ENCODE results near the gene CCDC74A.
"Not testable (repeated sequence)": the region's sequence is repeated elsewhere in the genome, so short reads cannot be mapped to it uniquely, and the experiment has no call there.

The CCDC74A gene

DNA sequence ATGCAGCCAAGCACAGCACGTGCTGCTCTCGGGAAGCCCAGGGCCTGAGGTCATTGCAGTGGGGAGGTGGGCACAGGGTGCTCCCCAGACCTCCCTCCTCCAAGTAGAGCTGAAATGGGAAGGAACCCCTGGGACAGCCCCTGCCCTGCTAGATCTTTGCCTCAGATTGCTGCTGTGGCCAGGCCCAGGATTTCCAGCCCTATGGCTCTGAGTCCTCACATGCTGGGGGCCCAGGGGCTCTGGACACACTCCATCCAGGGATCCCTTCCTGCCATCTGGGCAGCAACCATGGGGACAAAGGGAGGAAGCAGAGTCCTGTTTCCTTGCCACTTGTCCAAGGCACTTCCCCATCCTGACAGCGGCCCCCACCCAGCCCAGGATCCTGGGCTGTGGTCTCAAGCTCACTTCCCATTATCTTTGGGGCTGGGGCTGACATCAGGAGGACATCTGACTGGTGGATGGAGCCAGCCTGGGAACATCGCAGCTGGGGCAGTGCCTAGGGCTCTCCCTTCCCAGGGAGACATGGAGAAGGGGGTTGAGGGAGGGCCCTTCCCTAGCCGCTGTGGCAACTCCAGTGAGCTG lies 2.3 kb downstream of the CCDC74A start:
- DNase-seq, result not testable (repeated sequence)

DNA sequence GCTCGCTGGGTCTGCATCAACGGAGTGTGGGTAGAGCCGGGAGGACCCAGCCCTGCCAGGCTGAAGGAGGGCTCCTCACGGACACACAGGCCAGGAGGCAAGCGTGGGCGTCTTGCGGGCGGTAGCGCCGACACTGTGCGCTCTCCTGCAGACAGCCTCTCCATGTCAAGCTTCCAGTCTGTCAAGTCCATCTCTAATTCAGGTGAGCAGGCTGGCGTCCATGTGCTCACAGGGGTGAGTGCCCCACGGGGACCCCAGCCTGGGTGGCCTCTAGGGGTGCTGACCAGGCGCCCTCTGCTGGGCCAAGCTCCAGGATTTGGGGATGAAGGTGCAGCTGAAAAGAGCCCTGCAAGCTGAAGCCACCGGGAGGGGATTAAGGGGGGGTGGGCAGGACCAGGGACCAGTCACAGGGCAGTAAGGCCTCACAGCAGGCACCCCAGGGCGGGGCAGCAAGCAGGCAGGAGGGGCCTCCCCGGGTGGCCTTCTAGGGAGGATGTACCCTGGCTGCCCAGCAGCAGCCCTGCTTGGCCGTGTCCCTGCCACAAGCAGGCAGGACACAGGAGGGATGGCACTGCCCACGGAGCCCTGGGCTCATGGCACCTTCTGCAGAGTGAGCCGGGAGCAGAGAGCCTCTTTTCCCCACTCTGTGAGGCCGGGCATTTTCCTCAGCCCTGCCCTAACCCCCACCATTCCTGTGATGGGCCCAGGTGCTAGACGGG lies 3.1 kb downstream of the CCDC74A start:
- not testable (repeated sequence) for DNase-seq

DNA sequence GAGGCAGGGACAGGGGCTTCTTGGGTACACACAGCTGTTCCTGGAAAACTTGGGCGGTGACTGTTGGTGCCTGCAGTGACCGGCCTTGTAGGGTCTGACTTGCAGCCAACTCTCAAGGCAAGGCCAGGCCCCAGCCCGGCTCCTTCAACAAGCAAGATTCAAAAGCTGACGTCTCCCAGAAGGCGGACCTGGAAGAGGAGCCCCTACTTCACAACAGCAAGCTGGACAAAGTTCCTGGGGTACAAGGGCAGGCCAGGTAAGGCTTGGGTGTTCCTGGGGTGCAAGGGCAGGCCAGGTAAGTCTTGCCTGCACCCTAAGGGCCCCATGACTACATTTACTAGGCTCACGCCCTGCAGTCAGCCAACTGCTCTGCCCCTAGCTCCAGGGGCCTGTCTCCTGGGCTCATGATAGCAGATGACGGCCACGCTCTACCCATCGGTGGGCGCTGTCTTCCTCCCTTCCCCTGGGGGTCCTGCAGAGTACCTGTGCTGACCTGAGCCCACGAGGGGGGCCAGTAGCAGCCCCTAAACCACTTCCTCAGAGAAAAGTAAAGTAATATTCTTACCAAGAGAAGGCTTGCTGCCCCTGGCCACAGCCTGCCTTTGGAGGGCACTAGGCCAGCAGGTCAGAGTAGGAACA lies 4.0 kb downstream of the CCDC74A start:
- not testable (repeated sequence) for DNase-seq

DNA sequence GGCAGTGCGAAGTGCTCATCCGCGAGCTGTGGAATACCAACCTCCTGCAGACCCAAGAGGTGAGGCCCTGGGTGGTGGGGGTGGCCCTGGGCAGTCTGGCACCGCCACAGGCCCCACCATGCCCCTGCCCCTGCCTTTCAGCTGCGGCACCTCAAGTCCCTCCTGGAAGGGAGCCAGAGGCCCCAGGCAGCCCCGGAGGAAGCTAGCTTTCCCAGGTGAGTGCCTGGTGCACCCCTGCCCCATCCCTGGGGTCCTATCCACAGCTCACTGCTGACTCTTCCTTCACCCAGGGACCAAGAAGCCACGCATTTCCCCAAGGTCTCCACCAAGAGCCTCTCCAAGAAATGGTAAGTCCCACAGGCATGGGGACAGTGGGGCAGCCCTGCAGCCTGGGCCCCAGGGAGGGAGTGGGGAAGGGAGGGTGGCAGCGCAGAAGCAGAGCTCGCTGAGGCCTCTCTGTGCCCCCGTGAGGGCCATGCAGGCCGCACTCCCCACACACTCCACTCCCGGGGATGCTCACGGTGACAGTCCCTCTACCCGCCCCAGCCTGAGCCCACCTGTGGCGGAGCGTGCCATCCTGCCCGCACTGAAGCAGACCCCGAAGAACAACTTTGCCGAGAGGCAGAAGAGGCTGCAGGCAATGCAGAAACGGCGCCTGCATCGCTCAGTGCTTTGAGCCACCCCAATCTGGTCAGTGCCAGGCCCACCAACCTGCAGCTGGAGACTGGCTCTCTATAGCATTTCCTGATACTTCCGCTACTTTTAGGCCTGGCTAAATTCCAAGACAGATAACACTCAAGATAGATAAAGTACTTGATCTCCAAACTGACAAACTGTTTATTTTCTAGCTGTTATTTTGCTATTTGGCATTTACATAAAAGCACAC lies 5.3 kb downstream of the CCDC74A start:
- not testable (repeated sequence) for DNase-seq

DNA sequence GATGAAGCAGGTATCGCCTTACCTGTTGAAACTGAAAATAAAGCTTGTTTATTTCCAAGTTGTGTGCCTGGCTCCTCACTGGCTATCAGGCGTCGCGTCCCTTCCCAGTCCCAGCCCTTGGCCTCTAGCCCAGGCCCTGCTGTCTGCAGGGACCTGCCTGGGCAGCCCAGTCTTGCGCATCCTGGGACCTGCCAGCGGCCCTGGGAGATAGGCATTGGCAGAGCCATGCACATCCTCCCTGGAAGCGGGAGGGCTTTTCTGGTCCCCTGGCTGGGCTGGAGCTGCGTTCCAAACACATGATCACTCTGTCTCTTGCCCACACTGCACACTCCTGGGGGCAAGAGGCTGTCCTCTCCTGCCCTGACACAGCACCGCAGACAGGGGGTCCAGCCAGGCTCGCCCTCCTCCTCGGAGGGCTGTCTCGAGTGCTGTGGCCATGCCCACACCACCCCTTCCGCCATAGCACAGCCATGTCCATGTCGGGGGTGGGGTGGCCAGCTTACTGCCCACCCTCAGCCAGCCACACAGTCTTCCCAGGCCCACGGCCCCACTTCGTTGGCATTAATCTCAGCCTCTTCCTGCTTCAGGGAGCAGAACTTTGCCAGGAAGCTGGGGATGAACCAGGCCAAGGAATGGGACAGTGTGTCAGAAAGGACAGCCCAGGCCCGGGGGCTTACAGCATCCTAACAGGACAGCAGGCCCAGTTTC lies 6.1 kb downstream of the CCDC74A start:
- DNase-seq, result not testable (repeated sequence)

DNA sequence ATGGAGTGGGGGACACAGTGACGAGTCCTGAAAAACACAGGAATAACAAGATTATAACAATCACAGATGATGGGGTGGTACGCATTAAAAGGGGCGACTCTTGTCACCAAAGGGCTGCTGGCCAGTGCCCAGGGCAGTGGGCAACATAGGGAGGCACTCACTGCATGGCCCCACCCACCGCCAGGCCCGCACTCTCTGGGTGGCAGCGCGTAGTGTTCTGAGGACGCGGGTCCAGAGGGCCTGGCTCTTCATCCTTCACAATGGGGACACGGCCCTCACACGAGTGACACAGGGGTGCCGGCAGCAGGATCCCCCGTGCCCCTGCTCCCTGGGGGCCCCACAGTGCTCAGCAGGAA lies 6.6 kb downstream of the CCDC74A start:
- DNase-seq, result not testable (repeated sequence)

DNA sequence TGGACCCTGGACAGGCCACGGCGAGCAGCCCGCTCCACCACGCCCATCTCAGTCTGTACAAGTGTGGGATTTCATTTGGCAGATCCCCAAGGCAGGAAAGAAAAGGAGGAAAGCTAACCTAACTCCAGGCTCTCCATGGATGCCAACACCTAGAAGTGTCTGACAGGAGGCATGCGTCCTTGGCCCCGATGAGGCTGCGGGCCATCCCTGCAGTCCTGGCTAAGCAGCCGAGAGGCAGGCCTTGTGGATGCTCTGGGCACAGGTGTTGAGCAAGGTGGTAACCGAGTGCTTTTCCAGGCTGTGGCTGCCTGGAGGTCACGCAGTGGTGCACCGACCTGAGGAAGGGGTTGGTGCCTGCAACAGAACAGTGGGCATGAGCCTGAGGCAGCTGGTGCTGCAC lies 7.3 kb downstream of the CCDC74A start:
- DNase-seq, result not testable (repeated sequence)

DNA sequence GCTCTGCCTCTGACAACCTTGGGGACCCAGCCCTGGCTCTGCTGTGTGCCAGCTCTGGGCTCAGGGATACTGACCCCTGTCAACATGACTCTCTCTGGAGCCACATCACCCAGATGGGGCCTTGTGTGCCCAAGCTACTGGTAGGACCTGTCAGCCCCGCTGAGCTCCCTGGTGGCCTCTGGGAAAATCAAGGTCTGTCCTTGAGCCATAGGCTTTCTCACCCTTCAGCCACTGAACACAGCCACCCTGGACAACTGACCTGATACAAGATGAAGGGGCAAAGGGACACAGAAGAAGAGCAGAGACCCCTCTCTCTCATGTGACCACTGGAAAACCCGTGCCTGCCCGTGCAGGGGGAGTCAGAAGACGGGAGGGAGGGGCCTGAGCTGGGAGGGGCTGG lies 7.8 kb downstream of the CCDC74A start:
- DNase-seq, result no peak

DNA sequence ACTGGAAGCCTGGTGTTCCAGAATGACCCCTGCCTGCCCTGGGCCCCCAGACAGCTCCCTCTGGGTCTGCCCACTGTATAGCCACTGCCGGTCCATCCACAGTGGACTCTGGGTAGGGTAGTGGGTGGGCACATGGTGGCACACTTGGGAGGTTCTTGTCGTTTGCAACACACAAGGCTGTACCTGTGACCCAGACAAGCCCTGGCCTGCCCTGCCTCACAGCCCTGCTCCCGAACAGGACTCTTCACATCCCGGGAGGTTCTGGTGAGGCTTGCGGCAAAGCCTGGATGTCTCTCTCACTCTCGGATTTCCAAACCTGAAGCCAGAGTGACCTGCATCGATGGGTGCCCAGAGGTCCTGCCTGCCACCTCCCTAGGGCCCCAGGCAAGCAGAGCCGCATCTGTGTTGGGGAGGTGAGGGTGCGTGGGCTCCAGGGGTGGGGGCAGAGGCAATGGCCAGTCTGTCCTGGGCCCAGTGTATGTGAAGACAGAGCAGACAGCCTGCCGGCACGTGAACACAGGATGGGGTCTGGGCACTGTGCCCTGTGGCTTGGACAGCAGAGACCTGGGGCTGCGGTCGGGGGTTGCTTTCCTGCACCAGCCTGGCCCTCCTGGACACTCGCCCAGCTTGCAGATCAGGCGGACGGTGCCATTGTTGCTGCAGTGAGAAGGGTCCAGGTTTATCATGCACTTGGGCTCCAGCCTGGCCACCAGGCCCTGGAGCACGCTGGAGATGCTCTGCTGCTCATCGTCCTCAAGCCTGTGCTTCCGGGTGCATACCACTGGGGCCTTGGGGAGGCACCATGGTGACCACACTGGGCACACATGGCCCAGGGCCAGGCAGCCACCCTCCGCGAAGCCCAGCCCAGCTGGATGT lies 8.5 kb downstream of the CCDC74A start:
- not testable (repeated sequence) for DNase-seq

DNA sequence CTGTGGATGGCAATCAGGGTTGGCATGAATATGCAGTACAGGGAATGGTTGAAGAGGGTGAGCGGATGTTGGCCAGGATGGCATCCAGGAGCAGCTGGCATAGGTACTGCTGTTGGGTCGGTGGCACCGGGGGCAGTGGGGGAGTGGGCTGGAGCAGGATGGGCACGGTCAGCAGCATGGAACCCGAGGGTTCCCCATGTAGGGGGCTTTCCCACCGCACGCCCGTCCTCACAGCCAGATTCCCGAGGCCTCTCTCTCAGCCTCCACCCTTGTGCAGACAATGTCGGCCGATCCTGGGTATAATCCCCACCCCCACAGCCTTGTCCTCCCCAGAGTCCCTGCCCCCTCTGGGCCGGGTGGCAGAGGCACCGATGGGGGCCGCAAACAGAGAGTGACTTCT lies 9.2 kb downstream of the CCDC74A start:
- not testable (repeated sequence) for DNase-seq

DNA sequence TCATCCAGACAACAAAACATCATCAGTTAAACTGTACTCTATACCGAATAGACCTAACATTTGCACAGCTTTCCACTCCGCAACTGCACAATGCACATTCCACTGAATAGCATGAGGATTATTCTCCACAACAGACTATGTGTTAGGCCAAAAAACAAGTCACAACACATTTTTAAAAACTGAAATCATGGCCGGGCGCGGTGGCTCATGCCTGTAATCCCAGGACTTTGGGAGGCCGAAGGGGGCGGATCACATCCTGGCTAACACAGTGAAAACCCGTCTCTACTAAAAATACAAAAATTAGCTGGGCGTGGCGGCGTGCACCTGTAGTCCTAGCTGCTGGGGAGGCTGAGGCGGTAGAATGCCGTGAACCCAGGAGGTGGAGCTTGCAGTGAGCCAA lies 11.2 kb downstream of the CCDC74A start:
- DNase-seq, result not testable (repeated sequence)

DNA sequence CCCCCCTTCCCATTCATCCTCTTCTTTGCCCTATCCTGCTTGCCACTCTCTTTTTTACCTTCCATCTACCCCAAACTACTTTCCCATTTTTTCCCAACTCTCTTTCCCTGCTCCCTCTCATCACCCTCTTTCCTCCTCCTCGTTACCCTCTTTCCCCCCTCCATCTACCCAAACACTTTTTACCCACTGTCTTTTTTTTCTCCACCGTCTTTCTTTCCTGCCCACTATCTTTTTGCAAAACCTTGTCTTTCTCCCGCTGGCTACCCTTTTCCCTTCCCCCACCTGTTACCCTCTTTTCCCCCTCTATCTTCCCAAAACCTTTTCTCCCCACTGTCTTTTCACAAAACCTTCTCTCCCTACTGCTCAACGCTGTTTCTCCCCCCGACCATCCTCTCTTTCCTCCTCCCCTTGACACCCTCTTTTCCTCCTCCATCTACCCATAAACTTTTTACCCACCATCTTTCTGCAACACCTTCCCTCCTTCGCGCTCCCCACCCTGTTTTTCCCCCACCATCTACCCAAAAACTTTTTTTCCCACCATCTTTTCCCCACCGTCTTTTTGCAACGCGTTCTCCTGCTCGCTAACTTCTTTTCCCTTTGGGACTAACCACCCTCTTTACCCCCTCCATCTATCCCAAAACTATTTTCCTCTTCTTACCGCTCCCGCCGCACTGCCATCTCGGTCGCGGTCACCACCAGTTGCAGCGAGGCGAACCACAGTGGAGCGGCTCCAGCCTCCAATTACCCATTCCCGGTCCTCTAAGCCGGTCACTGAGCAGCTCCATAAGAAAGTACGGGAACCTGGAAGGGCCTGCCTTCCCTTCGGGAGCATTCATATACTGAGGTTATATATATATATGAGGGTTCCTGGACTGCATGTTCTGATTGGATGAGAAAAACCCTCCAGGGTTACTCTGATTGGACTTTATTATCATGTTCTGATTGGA lies 15.0 kb downstream of the CCDC74A start:
- DNase-seq, result no peak

DNA sequence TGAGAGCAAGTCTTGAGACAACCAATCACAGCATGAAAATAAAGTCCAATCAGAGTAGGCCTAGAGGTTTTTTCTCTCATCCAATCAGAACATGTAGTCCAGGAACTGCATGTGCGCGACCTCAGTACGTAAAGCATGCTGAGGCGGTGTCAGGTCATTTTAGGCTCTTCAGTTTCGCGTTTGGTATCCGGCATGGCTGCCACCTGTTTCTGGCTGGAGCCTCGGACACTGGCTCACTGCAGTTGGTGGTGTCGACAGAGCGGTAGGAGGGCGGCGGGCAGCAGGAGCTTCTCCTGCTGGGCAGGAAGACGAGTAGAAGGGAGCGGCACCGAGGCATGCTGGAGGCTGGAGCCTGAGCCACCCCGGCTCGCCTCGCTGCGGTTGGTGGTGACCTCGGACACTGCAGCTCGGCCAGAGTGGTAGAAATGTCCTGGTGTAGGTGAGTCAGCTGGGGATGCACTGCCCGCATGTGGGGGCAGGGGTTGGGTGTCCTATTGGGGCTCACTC lies 15.8 kb downstream of the CCDC74A start:
- no peak for DNase-seq

DNA sequence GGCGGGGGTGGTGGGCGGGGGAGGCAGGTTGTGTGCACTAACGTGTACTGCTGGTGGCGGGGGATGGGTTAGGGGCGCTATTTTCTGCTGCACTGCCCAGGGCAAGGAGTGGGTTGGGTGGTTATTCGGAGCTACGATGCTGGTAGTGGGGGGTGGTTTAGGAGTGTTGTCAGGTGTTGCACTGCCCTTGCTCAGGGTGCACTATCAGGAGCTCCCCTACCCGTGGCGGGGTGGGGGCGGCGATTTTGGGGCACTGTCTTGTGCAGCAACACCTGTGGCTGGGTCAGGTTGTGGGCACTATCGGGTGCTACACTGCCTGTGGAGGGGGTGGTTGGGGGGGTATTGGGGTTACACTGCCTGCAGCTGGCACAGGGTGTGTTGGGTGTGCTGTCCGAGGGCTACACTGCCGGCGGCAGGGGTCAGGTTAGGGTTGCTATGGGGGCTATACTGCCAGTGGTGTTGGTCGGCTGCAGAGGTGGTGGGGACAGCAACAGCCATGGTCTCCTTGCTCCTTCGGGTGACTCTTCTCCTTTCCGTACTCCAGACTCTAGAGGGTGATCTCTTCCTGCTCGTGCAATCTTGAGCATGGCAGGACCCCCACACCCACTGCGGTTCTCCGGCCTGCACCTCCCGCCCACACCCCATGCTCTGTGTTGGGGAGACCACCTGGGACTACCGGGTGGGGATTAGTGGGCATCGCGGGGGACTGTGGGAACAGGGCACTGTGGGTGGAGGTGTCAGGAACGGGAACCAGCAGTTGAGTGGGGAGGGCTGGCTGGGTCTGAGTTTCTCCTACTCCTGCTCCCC lies 16.5 kb downstream of the CCDC74A start:
- DNase-seq, result not testable (repeated sequence)

DNA sequence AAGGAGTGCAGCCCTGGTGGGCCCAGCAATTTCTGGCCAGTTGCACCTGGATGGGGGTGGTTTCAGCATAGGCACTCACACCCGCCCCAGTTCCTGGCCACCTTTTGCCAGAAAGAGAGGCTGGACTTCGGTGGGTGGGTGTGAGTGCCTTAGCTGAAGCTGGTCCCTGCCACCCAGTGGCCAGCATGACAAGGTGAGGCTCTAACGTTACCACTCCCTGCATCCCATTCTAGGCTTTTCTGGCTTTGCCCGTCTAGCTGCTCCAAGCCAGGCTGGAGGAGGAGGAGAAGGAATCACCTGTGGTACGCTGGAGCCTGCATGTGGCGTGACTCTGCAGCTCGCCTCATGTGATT lies 17.1 kb downstream of the CCDC74A start:
- not testable (repeated sequence) for DNase-seq

DNA sequence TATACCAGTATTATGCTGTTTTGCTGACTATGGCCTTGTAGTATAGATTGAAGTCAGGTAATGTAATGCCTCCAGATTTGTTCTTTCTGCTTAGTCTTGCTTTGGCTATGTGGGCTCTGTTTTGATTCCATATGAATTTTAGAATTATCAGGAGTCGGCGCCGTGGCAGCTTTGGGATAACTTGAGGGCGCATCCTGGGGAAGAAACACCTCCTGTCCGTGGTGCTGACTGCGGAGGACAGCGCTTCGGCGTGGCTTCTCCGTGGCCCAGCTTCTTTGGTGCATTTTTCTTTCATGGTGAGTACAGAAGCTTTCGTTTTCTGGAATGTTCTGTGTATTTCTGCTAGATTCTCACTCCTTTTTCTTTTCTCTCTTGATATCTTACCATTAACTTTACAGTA lies 25.2 kb downstream of the CCDC74A start:
- DNase-seq, result no peak

DNA sequence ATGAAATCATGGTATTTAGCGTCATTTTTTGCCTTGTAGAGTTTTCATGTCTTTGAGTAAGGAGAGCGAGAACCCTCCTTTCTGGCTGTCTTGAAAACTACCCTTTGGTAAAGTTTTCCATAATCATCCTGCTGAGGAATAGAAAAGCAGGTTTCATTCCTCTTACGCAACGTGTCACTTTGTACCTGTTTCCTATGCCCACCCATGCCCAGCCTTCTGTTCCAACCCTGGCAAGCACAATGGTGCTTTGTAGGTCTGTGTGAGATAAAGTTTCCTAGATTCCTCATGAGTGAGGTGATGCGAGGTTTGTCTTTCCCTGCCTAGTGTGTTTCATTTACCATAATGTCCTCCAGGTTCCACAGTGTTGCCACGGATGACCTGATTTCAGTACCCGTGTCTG lies 29.3 kb downstream of the CCDC74A start:
- DNase-seq, result no peak

DNA sequence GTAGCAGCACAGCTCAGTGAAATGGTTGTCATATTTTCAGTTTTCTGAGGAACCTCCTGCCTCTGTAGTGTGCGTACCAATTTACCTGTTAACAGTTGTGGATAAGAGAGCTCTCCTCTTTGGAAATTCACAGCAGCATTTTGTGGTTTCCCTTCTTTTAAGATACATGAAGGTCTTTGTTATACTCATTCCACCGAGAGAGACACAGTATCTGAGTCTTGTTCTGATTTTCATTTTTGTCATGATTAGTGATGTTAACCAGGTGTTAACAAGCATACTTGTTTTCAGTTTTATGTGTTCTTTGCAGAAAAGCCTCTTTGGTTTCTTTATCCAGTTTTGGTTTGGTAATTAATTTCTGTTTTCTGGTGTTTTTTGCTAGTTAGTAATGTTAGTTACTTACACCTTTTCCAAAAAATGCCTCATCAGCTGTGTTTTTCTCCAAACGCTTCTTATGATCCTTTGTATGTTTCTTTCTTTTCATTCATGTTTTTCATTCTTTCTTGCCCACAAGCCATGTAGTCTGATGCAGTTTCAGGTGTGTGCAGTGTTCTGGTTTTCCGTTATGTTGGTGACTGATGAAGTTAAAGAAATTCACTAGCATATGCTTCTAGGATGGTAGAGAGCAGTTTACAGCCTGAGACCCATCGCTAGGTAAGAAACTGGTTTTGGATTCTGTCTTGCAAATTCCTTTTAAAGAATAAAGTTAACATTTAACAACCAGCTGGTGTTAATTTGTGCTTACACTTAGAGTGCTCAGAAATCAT lies 30.1 kb downstream of the CCDC74A start:
- no peak for DNase-seq

DNA sequence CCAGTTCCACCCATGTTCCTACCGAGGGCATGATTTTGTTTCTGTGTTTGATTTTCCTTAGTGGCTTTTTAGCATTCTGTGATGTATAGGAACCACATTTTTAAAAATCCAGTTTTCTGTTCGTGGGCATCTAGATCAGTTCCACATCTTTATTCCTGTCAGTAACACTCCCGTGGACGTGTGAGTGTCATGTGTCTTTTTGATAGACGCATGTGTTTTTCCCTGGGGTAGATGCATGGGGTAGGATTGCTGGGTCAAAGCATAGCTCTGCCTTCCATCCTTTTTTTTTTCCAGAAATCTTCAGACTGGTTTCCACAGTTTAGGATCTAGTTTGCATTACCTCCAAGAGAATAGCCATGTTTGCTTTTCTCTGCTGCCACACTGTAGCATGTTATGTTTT lies 38.7 kb downstream of the CCDC74A start:
- DNase-seq, result no peak

All from left hindlimb (tissue), 1 donor.